ENCODE measurements around the gene DCST2.
A peak's percentile ranks its signal among the peaks of the same experiment; 100 is the strongest.
"Not testable (repeated sequence)": the region's sequence is repeated elsewhere in the genome, so short reads cannot be mapped to it uniquely, and the experiment has no call there.

Gene DCST2

GRCh38 chr1:155000411-155000725 lies 33.2 kb downstream of the DCST2 start:
- no peak for DNase-seq (ENCODE audit: low read depth in 2 of 2, low spot score in 1 of 2)

- no peak for DNase-seq (ENCODE audit: low read depth in 2 of 2, low spot score in 1 of 2)
These were observed 33.8 kb downstream of the DCST2 start for GRCh38 chr1:154999571-155000410.

GRCh38 chr1:154998818-154999570 lies 34.6 kb downstream of the DCST2 start:
- peak; percentile 53 to 54 for DNase-seq (ENCODE audit: low read depth in 2 of 2, low spot score in 1 of 2)

- DNase-seq (ENCODE audit: low read depth in 2 of 2, low spot score in 1 of 2) = no peak
These were observed 35.3 kb downstream of the DCST2 start for GRCh38 chr1:154998201-154998780.

GRCh38 chr1:154996966-154997701 lies 36.4 kb downstream of the DCST2 start:
- no peak for DNase-seq (ENCODE audit: low read depth in 2 of 2, low spot score in 1 of 2)

GRCh38 chr1:154995301-154995983 lies 38.1 kb downstream of the DCST2 start:
- DNase-seq (ENCODE audit: low read depth in 2 of 2, low spot score in 1 of 2) = not testable (repeated sequence)

GRCh38 chr1:154994591-154994990 lies 39.0 kb downstream of the DCST2 start:
- DNase-seq (ENCODE audit: low read depth in 2 of 2, low spot score in 1 of 2) = no peak

GRCh38 chr1:154994269-154994587 lies 39.4 kb downstream of the DCST2 start:
- DNase-seq (ENCODE audit: low read depth in 2 of 2, low spot score in 1 of 2) = no peak

GRCh38 chr1:154993572-154994268 lies 39.9 kb downstream of the DCST2 start, which contains the start of gene LENEP:
Gene LENEP, plus strand, starts transcription at chr1:154993586. Its CDS starts 22 bp downstream, at chr1:154993608.
- no peak for DNase-seq (ENCODE audit: low read depth in 2 of 2, low spot score in 1 of 2)

GRCh38 chr1:154992721-154993571 lies 40.6 kb downstream of the DCST2 start:
- DNase-seq (ENCODE audit: low read depth in 2 of 2, low spot score in 1 of 2) = no peak

- no peak for DNase-seq (ENCODE audit: low read depth in 2 of 2, low spot score in 1 of 2)
These were observed 43.3 kb downstream of the DCST2 start for GRCh38 chr1:154990276-154990675.

GRCh38 chr1:154989195-154989860 lies 44.3 kb downstream of the DCST2 start:
- no peak for DNase-seq (ENCODE audit: low read depth in 2 of 2, low spot score in 1 of 2)

GRCh38 chr1:154988058-154988954 lies 45.3 kb downstream of the DCST2 start:
- no peak for DNase-seq (ENCODE audit: low read depth in 2 of 2, low spot score in 1 of 2)

- DNase-seq (ENCODE audit: low read depth in 2 of 2, low spot score in 1 of 2) = no peak
These were observed 46.3 kb downstream of the DCST2 start for GRCh38 chr1:154987326-154987725.

- DNase-seq (ENCODE audit: low read depth in 2 of 2, low spot score in 1 of 2) = not testable (repeated sequence)
These were observed 46.8 kb downstream of the DCST2 start for GRCh38 chr1:154986736-154987135.

GRCh38 chr1:154983776-154984466 lies 49.7 kb downstream of the DCST2 start:
- DNase-seq (ENCODE audit: low read depth in 2 of 2, low spot score in 1 of 2) = no peak
